ENCODE data around the gene SAFB.

The SAFB gene

DNA sequence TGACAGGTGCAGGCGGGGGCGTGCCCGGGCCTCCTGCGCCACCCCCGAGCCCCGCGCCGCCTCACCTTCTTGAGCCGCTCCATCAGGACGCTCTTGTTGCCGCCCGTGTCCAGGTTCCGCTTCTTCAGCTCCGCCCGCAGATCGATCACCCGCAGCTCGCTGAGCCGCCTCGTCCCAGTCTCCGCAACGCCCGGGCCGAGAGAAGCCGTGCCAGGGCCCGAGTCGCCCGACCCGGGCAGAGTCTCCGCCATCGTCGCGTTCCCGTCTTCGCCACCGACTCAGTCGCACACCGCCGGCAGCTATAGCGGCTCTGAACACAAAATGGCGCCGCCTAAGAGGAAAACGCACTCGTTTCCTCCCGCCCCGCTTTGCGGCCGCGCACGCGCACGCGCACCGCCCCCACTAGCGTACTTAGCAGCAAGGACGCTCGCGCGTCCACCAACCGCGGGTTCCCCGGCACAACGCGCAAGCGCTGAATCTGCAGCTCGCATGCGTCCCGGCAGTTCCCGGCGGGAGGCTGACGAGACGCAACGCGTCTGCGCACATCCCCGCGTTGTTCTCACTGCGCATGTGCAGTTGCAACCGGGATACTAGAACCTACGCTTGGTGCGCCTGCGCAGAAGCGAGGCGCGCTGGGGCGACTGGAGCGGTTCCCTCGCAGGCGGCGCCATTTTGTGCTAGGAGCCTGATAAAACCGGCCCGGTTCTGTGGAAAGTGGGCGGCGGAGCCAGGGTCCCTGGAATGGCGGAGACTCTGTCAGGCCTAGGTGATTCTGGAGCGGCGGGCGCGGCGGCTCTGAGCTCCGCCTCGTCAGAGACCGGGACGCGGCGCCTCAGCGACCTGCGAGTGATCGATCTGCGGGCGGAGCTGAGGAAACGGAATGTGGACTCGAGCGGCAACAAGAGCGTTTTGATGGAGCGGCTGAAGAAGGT lies at the start of gene SAFB, which contains the start of gene SAFB2:
Gene SAFB (plus strand): TSS at position 619 of the 932 bp plus-strand sequence. CDS start 123 bp downstream, at position 742.
Gene SAFB2 (minus strand): TSS at position 312 of the 932 bp plus-strand sequence. CDS start 61 bp downstream, at position 251.
- DNase-seq = peak; percentile 99

DNA sequence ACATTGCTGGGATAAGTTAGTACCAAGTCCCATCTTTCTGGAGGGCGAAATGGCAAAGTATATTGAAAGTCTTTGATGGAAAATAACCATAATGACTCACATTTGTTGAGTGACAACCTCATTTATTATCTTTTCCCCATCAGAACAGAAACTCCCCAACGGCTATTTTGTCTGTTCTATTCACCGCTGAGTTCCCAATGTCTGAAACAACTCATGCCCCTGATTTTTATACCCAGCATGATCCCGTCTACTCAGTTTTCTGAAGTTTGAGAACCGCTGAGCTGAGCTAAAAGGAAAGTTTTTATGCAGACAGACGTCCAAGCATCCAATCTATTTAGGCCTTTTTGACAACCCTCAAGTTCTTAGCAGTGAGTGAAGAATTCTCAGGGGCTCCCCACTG lies 47.3 kb upstream of the SAFB start:
- DNase-seq = no peak

- peak; percentile 43 for DNase-seq
These were observed 44.6 kb upstream of the SAFB start for GRCh38 chr19:5578097-5578846.

- DNase-seq = no peak
These were observed 43.6 kb upstream of the SAFB start for GRCh38 chr19:5579286-5579685.

- DNase-seq = no peak
These were observed 43.2 kb upstream of the SAFB start for GRCh38 chr19:5579697-5580096.

GRCh38 chr19:5580161-5580571 lies 42.7 kb upstream of the SAFB start:
- no peak for DNase-seq

- DNase-seq = no peak
These were observed 37.2 kb upstream of the SAFB start for GRCh38 chr19:5585461-5586299.

GRCh38 chr19:5586300-5587070 lies 36.4 kb upstream of the SAFB start:
- no peak for DNase-seq

DNA sequence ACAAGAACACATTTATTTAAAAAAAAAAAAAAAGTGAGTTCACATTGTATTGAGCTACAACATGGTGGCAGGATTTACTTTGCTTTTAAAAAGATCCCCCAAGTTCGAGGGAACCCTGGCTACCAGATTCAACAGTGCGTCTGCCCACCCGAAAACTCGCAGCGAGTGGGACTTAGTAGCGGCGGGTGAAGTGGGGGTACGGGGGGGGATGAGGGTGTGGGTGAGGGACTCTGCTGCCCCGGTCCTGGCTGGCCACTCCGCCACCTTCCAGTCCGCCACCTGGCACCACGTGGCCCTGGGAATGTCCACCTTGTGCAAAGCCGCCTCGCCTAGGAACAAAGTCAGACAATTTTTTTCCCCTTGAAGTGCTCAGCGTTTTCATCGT lies 35.8 kb upstream of the SAFB start:
- no peak for DNase-seq

DNA sequence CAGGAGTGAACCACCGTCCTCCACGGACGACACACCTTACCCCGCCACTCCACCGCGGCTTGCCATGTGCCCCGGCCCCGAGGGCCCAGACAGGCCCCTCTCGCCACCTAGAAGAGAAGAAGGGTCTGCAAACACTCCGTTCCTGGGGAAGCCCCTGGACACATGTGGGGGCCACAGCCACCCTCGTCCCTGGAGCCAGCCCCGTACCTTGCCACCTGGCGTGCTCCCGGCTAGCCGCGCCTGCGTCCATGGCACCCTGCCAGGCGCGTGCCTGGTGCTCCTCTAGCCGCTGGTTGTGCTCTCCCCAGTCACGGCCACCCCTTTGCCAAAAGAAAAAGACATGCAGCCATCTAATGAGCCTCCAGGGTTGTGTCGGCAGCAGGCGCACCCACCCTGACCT lies 35.2 kb upstream of the SAFB start:
- DNase-seq = no peak

DNA sequence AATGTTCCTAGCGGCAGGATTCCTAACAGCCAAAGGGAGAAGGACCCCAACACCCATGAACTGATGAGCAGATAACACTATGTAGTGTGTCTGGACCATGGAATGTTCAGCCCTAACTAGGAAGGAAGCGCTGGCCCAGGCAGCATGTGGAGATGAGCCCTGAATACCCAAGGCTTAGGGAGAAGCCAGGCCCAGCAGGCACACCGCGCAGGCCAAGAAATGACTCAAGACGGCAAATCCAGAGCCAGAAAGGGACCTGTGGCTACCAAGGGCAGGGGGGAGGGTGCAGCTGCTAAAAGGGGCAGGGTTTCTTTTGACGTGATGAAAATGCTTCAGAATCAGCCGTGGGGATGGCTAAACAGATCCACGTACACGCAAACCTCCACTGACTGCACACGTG lies 34.4 kb upstream of the SAFB start:
- DNase-seq = no peak

DNA sequence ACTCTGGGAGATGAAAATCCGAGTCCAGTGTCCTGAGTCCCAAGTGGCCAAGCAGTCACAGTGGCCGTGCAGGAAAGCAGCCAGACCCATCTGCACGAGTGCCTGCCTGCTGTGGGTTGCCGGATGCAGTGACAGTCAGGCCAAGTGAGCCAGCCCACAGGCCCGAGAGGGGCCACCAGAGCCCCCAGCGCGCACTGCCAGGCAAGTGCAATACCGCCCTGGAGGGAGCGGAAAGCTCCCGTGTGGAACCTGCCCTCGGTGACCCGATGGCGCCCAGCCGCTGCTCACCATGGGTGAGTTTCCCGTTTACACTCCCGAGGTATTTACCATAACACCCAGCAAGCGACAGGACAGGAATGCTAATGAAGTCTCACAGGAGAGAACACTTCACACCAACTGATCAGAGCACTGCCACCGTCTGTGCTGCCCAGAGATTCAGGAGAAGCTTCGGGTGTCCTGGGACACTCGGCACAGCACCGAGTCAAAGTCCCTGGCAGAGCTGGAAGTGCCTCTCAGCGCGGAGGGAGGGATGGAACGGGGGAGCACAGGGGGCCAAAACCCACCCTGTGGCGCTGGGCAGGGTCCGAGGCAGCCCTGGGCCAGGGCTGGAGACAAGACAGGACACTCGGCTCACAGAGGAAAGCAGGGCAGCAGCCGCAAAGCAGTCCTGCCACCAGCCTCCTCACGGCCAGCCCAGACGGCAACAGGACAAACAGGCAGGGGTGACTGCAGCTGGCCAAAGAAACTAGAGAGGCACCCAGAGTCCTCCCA lies 33.8 kb upstream of the SAFB start:
- no peak for DNase-seq

- no peak for DNase-seq
These were observed 32.6 kb upstream of the SAFB start for GRCh38 chr19:5590151-5590864.

DNA sequence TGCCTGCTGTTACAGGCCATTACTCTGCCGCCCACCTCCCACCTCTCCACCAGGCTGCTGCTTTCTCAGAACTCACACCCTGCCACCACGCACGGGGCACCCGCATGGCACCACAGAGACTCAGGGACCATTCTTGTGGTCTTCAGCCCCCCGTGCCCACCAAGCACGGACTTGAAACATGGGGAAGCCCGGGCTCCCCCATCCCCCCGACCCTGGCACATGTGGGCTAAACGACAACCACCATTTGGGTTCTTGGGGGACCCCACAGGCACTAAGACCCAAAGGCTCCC lies 32.1 kb upstream of the SAFB start:
- DNase-seq = no peak

- DNase-seq = no peak
These were observed 31.4 kb upstream of the SAFB start for GRCh38 chr19:5591476-5591875.

GRCh38 chr19:5592531-5593342 lies 30.1 kb upstream of the SAFB start:
- DNase-seq = no peak

- DNase-seq = no peak
These were observed 29.3 kb upstream of the SAFB start for GRCh38 chr19:5593343-5594255.

GRCh38 chr19:5594521-5594950 lies 28.3 kb upstream of the SAFB start:
- no peak for DNase-seq

GRCh38 chr19:5595129-5595528 lies 27.8 kb upstream of the SAFB start:
- DNase-seq = no peak

Measured in NK-92 treated with Interleukin-12 subunit alpha and Interleukin-12 subunit beta, amount 100 ng/mL, for 24 hours (cell line).